ENCODE results near the gene PDE8B.
"Not testable (repeated sequence)": the region's sequence is repeated elsewhere in the genome, so short reads cannot be mapped to it uniquely, and the experiment has no call there.

- TF ChIP-seq POLR2AphosphoS5, POLR2A (IDR thresholded peaks at IDR 0.05): not testable (repeated sequence)
Observed at GRCh38 chr5:77386340-77386739, 175.9 kb downstream of the PDE8B start.
